ENCODE data around the gene LAMA4. TPM values are rescaled to one million over a fixed set of nuclear protein-coding genes. Genes with fewer than 3 reads are reported as not detected.

LAMA4 gene
- total RNA-seq, 1 experiment from 2014 or later, result 11.9 TPM

- no peak overlapping the region for H3K27ac ChIP-seq (ENCODE audit: low read length)
- H3K9me3 ChIP-seq (ENCODE audit: control insufficient read depth, insufficient read depth, low read depth, low read length), result no peaks in the 10 kb centered on the region
- in situ Hi-C loops (cut with HindIII; ENCODE audit: low pct_unique_long_range_greater_than_20kb, low sequenced_read_pairs) (no loop called here), intact Hi-C loops (cut with micrococcal nuclease; ENCODE audit: unreplicated experiment) (no loop called here)
- no peak for ATAC-seq
- no peaks in the 10 kb centered on the region for H3K36me3 ChIP-seq (ENCODE audit: control insufficient read depth, insufficient read depth, low read length)
- DNase-seq (ENCODE audit: low read depth, low spot score), result no peak
- POLR2A ChIA-PET, result no interaction called here
- H3K4me3 ChIP-seq (ENCODE audit: low read depth in 2 of 2, low read length in 2 of 2), result no peak overlapping the region
- CTCF ChIA-PET, result no interaction called here
- no TSS peak for BruUV-seq (replicated peaks)
- no peaks in the 10 kb centered on the region for H3K4me1 ChIP-seq (ENCODE audit: control insufficient read depth, insufficient read depth, low read length)
- H3K27me3 ChIP-seq (ENCODE audit: control insufficient read depth, insufficient read depth, low read length), result no peaks in the 10 kb centered on the region
- TF ChIP-seq SIN3A (IDR thresholded peaks at IDR 0.05; ENCODE audit: borderline replicate concordance, insufficient read depth, low read depth, low read length) (no peak), CTCF (IDR thresholded peaks at IDR 0.05) (no peak), POLR2AphosphoS5 (IDR thresholded peaks at IDR 0.05; ENCODE audit: low read depth, low read length) (no peak)
These were observed 8.7 kb downstream of the LAMA4 start for GRCh38 chr6:112245511-112246203.

GRCh38 chr6:112243861-112244827 lies 10.2 kb downstream of the LAMA4 start:
- in situ Hi-C loops (cut with HindIII; ENCODE audit: low pct_unique_long_range_greater_than_20kb, low sequenced_read_pairs) (no loop called here), intact Hi-C loops (cut with micrococcal nuclease; ENCODE audit: unreplicated experiment) (no loop called here)
- no peak overlapping the region for H3K27ac ChIP-seq (ENCODE audit: low read length)
- BruUV-seq (replicated peaks), result no TSS peak
- no peaks in the 10 kb centered on the region for H3K36me3 ChIP-seq (ENCODE audit: control insufficient read depth, insufficient read depth, low read length)
- ATAC-seq, result no peak
- H3K27me3 ChIP-seq (ENCODE audit: control insufficient read depth, insufficient read depth, low read length), result no peaks in the 10 kb centered on the region
- no peaks in the 10 kb centered on the region for H3K4me1 ChIP-seq (ENCODE audit: control insufficient read depth, insufficient read depth, low read length)
- no peak for DNase-seq (ENCODE audit: low read depth, low spot score)
- H3K4me3 ChIP-seq (ENCODE audit: low read depth in 2 of 2, low read length in 2 of 2), result no peak overlapping the region
- TF ChIP-seq CTCF (IDR thresholded peaks at IDR 0.05), result no peak
- no peak for TF ChIP-seq POLR2AphosphoS5 (IDR thresholded peaks at IDR 0.05; ENCODE audit: low read depth, low read length)
- ChIA-PET POLR2A (no interaction called here), CTCF (interaction anchor here (0.6 kb wide), 1 partner anchor 600 kb away, joined by 4 read pairs; no protein-coding TSS in a partner anchor)
- H3K9me3 ChIP-seq (ENCODE audit: control insufficient read depth, insufficient read depth, low read depth, low read length), result no peaks in the 10 kb centered on the region

- no peak overlapping the region for H3K4me3 ChIP-seq (ENCODE audit: low read depth in 2 of 2, low read length in 2 of 2)
- H3K4me1 ChIP-seq (ENCODE audit: control insufficient read depth, insufficient read depth, low read length), result no peaks in the 10 kb centered on the region
- BruUV-seq (replicated peaks), result no TSS peak
- POLR2A ChIA-PET, result no interaction called here
- intact Hi-C loops (cut with micrococcal nuclease; ENCODE audit: unreplicated experiment) (no loop called here), in situ Hi-C loops (cut with HindIII; ENCODE audit: low pct_unique_long_range_greater_than_20kb, low sequenced_read_pairs) (no loop called here)
- DNase-seq (ENCODE audit: low read depth, low spot score), result no peak
- ATAC-seq, result no peak
- TF ChIP-seq SIN3A (IDR thresholded peaks at IDR 0.05; ENCODE audit: borderline replicate concordance, insufficient read depth, low read depth, low read length) (no peak), CTCF (IDR thresholded peaks at IDR 0.05) (no peak), REST (IDR thresholded peaks at IDR 0.05; ENCODE audit: insufficient read depth in 1 of 2, low read depth in 2 of 2, low read length in 1 of 2) (no peak), POLR2AphosphoS5 (IDR thresholded peaks at IDR 0.05; ENCODE audit: low read depth, low read length) (no peak), TCF7L2 (IDR thresholded peaks at IDR 0.05; ENCODE audit: low read depth, low read length) (no peak)
- no peaks in the 10 kb centered on the region for H3K36me3 ChIP-seq (ENCODE audit: control insufficient read depth, insufficient read depth, low read length)
- H3K9me3 ChIP-seq (ENCODE audit: control insufficient read depth, insufficient read depth, low read depth, low read length), result no peaks in the 10 kb centered on the region
- H3K27me3 ChIP-seq (ENCODE audit: control insufficient read depth, insufficient read depth, low read length), result no peaks in the 10 kb centered on the region
- CTCF ChIA-PET, result no interaction called here
- no peak overlapping the region for H3K27ac ChIP-seq (ENCODE audit: low read length)
These were observed 12.4 kb downstream of the LAMA4 start for GRCh38 chr6:112241820-112242429.

Measured in Panc1 (cell line).